Measurements from ENCODE around the gene SYT4. TPM values are rescaled to one million over a fixed set of nuclear protein-coding genes. Genes with fewer than 3 reads are reported as not detected.
"Not testable (repeated sequence)": the region's sequence is repeated elsewhere in the genome, so short reads cannot be mapped to it uniquely, and the experiment has no call there.

SYT4 gene, protein sequence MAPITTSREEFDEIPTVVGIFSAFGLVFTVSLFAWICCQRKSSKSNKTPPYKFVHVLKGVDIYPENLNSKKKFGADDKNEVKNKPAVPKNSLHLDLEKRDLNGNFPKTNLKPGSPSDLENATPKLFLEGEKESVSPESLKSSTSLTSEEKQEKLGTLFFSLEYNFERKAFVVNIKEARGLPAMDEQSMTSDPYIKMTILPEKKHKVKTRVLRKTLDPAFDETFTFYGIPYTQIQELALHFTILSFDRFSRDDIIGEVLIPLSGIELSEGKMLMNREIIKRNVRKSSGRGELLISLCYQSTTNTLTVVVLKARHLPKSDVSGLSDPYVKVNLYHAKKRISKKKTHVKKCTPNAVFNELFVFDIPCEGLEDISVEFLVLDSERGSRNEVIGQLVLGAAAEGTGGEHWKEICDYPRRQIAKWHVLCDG
- not detected for total RNA-seq

DNA sequence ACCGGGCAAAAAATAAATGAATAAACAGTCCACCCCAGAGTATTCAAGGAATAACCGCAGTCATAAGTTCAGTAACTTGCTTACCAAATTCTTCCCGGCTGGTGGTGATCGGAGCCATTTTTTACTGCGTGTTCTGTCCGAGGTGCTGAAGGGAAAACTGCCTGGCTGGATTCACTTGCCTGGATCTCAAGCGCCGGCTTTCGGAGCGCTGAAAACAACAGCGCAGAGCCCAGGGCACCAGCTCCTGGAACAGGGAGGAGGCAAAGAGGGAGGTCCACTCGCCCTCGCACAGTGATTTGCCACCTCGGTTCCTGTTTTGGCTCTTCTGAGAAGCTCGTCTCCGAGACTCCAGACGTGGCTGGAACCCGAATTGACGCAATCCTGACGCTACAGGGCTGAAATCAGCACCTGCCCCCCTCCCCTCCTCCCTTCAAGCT is at the start of gene SYT4:
Gene SYT4 (minus strand): TSS at position 327 of the 437 bp plus-strand sequence. CDS start 209 bp downstream, at position 118.
- no peak within 1 kb of the TSS for H3K27ac Mint-ChIP-seq

DNA sequence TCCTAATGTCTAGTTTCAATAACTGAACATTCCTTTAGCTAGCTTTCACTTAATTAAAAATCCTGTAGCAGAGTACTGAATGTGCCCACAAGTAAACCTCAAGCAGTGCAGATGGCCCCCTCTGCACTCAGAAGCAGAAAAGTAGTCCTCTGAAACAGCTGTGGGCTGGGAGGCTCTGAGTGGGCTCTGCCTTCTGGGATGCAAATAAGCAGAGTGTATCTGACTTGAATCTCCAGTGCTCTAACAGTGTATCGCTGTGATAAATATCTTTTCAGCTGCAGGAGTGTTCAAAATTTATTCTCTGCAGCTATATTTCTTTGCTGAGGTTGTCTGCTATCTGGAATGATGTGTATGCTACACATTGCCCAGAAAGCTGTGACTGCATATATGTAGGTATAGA is 44.8 kb upstream of the SYT4 start:
- Mint-ChIP-seq H3K4me3 (no peak overlapping the region), H3K36me3 (no peaks in the 10 kb centered on the region), H3K4me1 (no peaks in the 10 kb centered on the region), H3K27me3 (no peaks in the 10 kb centered on the region), H3K27ac (no peak overlapping the region), H3K9me3 (no peaks in the 10 kb centered on the region)
- no peak for DNase-seq
- POLR2A ChIA-PET = no interaction called here
- no peak for ATAC-seq (ENCODE audit: low read depth)

More for the DNA sequence above, at the start of gene SYT4:
- Mint-ChIP-seq H3K36me3 (no peaks in the 10 kb centered on the region), H3K4me1 (no peaks in the 10 kb centered on the region), H3K9me3 (no peaks in the 10 kb centered on the region), H3K27me3 (peaks cover 9% of the 10 kb centered on the region), H3K4me3 (no peak within 1 kb of the TSS)
- POLR2A ChIA-PET = no interaction called here
- ATAC-seq (ENCODE audit: low read depth) (no peak), DNase-seq (no peak)

DNA sequence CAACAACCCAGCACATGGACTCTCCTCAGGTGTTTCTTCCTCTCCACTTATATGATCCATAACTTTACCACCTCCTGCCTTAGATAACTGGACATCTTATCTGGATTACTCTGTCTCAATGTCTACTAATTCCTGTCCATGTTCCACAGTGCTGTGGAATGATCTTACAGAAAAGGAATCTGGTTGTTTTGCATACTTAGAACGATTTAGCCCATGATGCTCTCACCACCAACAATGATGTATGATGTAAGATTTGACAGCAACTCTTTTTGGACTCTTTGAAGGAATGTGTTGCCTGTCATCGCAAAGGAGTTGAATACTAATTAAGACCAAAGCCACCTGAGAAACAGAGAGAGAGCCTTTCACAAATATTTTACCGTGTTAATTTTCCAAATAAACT is 37.7 kb upstream of the SYT4 start:
- POLR2A ChIA-PET = no interaction called here
- Mint-ChIP-seq H3K36me3 (no peaks in the 10 kb centered on the region), H3K4me1 (no peaks in the 10 kb centered on the region), H3K9me3 (no peaks in the 10 kb centered on the region), H3K27me3 (no peaks in the 10 kb centered on the region), H3K4me3 (no peak overlapping the region), H3K27ac (no peak overlapping the region)
- DNase-seq = no peak
- ATAC-seq (ENCODE audit: low read depth) = no peak

DNA sequence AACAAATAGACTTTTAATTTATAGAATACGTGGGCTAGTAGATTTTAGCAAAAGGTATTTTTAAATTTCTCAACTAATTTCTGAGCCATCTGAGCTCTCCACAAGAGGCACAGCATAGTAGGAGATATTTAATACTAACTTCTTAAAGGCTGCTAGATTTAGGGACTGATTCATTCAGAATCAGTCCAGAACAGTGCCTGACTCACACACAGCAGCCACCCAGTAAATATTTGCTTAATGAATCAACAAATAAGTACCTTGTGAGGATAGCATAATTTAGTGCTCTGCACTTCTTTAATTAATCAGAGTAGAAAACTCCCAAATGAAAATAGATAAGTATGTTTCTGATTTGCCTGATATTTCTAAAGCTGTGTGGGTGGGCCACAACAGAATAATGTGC is 35.6 kb upstream of the SYT4 start:
- DNase-seq (no peak), ATAC-seq (ENCODE audit: low read depth) (no peak)
- no peaks in the 10 kb centered on the region for H3K4me1 Mint-ChIP-seq
- POLR2A ChIA-PET = no interaction called here
- H3K36me3 Mint-ChIP-seq = no peaks in the 10 kb centered on the region
- H3K4me3 Mint-ChIP-seq = no peak overlapping the region
- H3K27ac Mint-ChIP-seq = no peak overlapping the region
- H3K27me3 Mint-ChIP-seq = no peaks in the 10 kb centered on the region
- H3K9me3 Mint-ChIP-seq = no peaks in the 10 kb centered on the region

DNA sequence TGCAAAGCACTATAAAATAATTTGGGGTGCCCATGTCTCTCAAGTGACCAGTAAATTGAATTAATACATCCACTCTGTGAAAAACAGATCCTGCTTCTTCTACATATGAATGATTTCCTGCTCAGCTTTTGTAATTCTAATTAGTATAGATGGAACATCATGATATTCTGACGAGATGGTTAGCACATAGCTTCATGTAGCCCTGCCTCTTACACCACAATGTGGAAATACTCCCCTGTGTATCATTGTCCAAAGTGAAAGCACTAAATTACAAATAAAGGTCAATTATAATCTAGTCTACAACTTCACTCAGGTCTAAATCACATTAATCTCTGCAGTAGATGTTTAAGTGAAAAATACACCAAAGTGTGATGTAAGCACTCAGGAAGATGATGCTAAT is 32.9 kb upstream of the SYT4 start:
- no peaks in the 10 kb centered on the region for H3K4me1 Mint-ChIP-seq
- no peak for ATAC-seq (ENCODE audit: low read depth)
- no peak overlapping the region for H3K4me3 Mint-ChIP-seq
- no peak for DNase-seq
- no peaks in the 10 kb centered on the region for H3K36me3 Mint-ChIP-seq
- H3K27ac Mint-ChIP-seq = no peak overlapping the region
- POLR2A ChIA-PET = no interaction called here
- H3K9me3 Mint-ChIP-seq = no peaks in the 10 kb centered on the region
- H3K27me3 Mint-ChIP-seq = no peaks in the 10 kb centered on the region

DNA sequence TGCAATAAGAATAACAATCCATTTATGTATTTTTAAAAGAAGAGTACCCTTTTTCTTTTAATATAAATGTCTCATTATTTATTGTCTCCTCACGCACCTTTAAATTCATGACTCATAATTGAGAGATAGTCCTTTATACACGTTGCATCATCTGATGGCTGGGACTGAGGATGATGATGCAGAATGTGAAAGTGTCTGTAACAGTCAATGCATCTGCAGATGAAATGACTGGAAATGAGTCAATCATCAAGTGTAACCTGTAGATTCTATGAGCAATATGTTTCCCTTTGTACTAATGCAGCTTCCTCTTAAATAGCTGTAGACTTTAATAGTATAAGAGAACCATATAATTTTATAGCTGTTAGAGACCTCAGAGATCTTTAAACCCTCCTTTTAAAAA is 26.1 kb upstream of the SYT4 start:
- no peak for DNase-seq
- H3K27ac Mint-ChIP-seq = no peak overlapping the region
- no peaks in the 10 kb centered on the region for H3K4me1 Mint-ChIP-seq
- H3K27me3 Mint-ChIP-seq = no peaks in the 10 kb centered on the region
- no peaks in the 10 kb centered on the region for H3K9me3 Mint-ChIP-seq
- H3K4me3 Mint-ChIP-seq = no peak overlapping the region
- POLR2A ChIA-PET = no interaction called here
- no peak for ATAC-seq (ENCODE audit: low read depth)
- no peaks in the 10 kb centered on the region for H3K36me3 Mint-ChIP-seq

DNA sequence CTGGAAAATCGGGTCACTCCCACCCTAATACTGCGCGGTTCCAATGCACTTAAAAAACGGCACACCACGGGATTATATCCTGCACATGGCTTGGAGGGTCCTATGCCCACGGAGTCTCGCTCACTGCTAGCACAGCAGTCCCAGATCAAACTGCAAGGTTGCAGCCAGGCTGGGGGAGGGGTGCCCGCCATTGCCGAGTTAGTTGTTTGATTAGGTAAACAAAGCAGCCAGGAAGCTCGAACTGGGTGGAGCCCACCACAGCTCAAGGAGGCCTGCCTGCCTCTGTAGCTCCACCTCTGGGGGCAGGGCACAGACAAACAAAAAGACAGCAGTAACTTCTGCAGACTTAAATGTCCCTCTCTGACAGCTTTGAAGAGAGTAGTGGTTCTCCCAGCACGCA is 8.9 kb upstream of the SYT4 start:
- H3K36me3 Mint-ChIP-seq; H3K4me1 Mint-ChIP-seq; H3K27me3 Mint-ChIP-seq; ATAC-seq (ENCODE audit: low read depth); H3K9me3 Mint-ChIP-seq; H3K4me3 Mint-ChIP-seq; DNase-seq; H3K27ac Mint-ChIP-seq; POLR2A ChIA-PET: not testable (repeated sequence)

DNA sequence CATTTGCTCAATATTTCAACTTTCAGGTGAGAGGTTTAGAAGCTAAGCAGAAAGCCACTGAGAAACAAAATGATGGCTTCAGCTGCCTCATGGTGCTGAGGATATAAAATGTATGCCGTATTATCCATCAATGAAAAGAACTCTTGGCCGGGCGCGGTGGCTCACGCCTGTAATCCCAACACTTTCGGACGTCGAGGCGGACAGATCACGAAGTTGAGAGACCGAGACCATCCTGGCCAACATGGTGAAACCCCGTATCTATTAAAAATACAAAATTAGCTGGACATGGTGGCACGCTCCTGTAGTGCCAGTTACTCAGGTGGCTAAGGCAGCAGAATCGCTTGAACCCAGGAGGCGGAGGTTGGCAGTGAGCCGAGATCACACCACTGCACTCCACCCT is 6.0 kb upstream of the SYT4 start:
- DNase-seq (no peak), ATAC-seq (ENCODE audit: low read depth) (no peak)
- Mint-ChIP-seq H3K36me3 (no peaks in the 10 kb centered on the region), H3K9me3 (no peaks in the 10 kb centered on the region), H3K4me3 (no peak overlapping the region), H3K27me3 (peaks cover 3% of the 10 kb centered on the region), H3K27ac (no peak overlapping the region), H3K4me1 (no peaks in the 10 kb centered on the region)
- POLR2A ChIA-PET = no interaction called here

DNA sequence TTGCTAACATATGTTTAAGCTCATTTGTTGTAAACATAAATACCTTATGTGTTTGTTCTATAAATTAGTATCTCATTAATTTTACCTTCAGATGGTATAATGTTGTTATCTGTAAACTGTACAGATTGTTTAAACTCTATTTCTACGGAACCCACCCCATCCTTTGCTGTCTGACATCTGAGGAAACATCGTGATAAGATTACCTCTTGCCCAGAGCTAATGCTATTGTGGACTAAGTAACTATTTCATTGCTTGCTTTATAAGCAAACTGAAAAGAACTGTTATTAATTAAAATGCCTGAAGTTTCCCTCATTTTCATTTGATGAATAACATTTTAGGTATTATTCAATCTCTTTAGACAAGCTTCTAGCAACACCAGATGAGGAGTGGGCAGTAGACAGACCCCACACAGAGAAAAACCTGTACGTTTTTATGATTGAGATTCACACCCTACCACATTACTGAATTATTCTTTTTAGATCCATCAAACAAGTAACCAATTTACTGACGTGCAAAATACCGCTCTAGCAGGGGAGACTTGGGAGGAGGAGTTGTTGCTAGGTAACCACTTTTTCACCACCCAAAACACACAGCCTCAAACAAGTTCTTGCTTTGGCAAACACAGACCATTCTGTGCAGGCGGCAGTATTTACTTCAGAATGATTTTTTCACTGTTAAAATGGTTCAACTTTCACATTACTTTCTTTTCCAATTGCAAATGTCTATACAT is 1.9 kb upstream of the SYT4 start:
- H3K9me3 Mint-ChIP-seq = no peaks in the 10 kb centered on the region
- H3K27ac Mint-ChIP-seq = no peak overlapping the region
- no peak for ATAC-seq (ENCODE audit: low read depth)

DNA sequence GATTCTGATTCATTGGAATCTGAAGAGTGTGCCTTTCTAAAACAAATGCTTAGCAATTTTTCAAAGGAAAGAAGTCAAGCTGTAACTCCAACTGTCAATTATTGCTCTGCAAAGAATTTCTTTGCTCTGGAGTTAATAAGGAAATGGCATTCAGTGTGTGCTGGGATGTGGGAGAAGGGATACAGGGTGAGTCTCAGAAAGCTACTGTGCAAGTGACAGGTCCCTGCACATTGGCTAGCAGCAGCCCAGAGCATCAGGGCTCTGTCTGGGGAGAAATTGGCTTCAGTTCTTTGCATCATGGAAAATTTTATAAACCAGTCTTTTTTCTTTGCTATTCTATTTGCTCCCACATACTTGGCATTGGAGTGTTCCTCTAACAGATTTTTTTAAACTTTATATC is 1.1 kb upstream of the SYT4 start:
- Mint-ChIP-seq H3K4me1 (no peaks in the 10 kb centered on the region), H3K4me3 (no peak overlapping the region), H3K36me3 (no peaks in the 10 kb centered on the region), H3K27me3 (peaks cover 9% of the 10 kb centered on the region), H3K9me3 (no peaks in the 10 kb centered on the region), H3K27ac (no peak overlapping the region)
- DNase-seq = no peak
- POLR2A ChIA-PET = no interaction called here
- ATAC-seq (ENCODE audit: low read depth) = no peak

More for the DNA sequence above, 1.9 kb upstream of the SYT4 start:
- Mint-ChIP-seq H3K4me1 (no peaks in the 10 kb centered on the region), H3K27me3 (peaks cover 9% of the 10 kb centered on the region), H3K36me3 (no peaks in the 10 kb centered on the region), H3K4me3 (no peak overlapping the region)
- POLR2A ChIA-PET = no interaction called here
- no peak for DNase-seq

DNA sequence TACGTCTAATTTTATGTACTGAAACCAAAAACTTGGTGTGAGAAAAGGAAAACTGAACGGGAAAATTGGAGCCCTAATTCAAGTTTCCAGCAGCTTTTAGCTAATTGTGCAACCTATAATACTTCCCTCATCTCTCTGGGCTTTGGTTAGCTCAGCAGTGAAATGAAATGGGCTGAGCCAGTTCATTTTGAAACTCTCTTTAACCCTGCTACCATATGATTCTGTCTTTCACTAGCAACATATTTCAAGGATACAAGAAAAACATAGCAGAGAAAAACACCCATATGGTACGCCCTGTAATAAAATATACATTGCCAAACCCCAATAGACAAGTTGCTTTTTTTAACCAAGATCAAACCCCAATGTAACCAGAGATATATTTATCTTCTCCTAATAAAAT is 799 bp downstream of the SYT4 start:
- no peak overlapping the region for H3K4me3 Mint-ChIP-seq
- peaks cover 9% of the 10 kb centered on the region for H3K27me3 Mint-ChIP-seq
- no peak for ATAC-seq (ENCODE audit: low read depth)
- H3K9me3 Mint-ChIP-seq = no peaks in the 10 kb centered on the region
- POLR2A ChIA-PET = no interaction called here
- no peaks in the 10 kb centered on the region for H3K36me3 Mint-ChIP-seq
- no peak for DNase-seq
- no peak overlapping the region for H3K27ac Mint-ChIP-seq
- no peaks in the 10 kb centered on the region for H3K4me1 Mint-ChIP-seq

DNA sequence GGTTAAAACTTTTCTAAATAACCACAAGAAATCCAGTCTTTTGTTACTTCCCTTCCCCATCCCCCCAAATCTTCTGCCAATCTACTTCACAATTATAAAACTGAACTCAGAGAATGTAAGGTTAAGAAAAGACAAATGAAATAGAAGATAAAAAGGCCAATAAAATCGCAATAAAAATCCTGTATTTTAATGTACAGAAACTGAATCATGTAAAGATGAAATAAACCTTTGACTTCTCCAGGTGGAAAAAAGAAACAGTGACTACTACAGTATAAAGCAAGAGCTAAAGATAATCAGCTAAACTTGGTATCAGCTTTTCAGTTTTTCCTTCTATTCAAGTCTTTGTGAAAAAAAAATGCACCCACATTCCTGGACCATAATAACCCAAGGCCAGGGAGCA is 1.7 kb downstream of the SYT4 start:
- ATAC-seq (ENCODE audit: low read depth) = no peak
- H3K9me3 Mint-ChIP-seq = no peaks in the 10 kb centered on the region
- no peak overlapping the region for H3K4me3 Mint-ChIP-seq
- POLR2A ChIA-PET = no interaction called here
- H3K27ac Mint-ChIP-seq = no peak overlapping the region
- H3K4me1 Mint-ChIP-seq = no peaks in the 10 kb centered on the region
- peaks cover 11% of the 10 kb centered on the region for H3K27me3 Mint-ChIP-seq
- no peak for DNase-seq
- H3K36me3 Mint-ChIP-seq = no peaks in the 10 kb centered on the region

DNA sequence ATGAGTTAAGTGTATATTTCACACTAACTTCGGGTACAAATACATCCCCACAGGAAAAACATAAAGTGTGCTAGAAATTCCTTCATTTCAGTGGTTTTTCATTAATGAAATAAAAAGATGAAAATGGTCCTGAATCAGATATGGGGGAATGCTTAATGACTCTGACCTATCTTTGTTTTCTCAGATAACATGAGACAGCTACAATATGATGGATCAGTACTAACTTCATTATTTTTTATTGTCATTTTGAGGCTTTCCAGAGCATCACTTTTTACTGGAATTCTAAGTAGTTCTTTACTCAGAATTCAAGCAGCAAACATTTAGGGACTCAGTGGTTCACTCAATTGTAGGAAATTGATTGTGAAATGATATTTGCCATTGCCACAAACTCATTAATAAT is 2.8 kb downstream of the SYT4 start:
- DNase-seq = no peak

More for the DNA sequence above, 2.8 kb downstream of the SYT4 start:
- no peaks in the 10 kb centered on the region for H3K9me3 Mint-ChIP-seq
- H3K36me3 Mint-ChIP-seq = no peaks in the 10 kb centered on the region
- ATAC-seq (ENCODE audit: low read depth) = no peak
- POLR2A ChIA-PET = no interaction called here
- peaks cover 11% of the 10 kb centered on the region for H3K27me3 Mint-ChIP-seq
- H3K27ac Mint-ChIP-seq = no peak overlapping the region
- H3K4me1 Mint-ChIP-seq = no peaks in the 10 kb centered on the region
- no peak overlapping the region for H3K4me3 Mint-ChIP-seq
